Measurements from ENCODE around the gene EFNB3. TPM values are rescaled to one million over a fixed set of nuclear protein-coding genes. Genes with fewer than 3 reads are reported as not detected.

EFNB3 gene
- polyA plus RNA-seq, 1 of the 3 experiments (the other 2 are of a cell fraction), result 26.1 TPM

DNA sequence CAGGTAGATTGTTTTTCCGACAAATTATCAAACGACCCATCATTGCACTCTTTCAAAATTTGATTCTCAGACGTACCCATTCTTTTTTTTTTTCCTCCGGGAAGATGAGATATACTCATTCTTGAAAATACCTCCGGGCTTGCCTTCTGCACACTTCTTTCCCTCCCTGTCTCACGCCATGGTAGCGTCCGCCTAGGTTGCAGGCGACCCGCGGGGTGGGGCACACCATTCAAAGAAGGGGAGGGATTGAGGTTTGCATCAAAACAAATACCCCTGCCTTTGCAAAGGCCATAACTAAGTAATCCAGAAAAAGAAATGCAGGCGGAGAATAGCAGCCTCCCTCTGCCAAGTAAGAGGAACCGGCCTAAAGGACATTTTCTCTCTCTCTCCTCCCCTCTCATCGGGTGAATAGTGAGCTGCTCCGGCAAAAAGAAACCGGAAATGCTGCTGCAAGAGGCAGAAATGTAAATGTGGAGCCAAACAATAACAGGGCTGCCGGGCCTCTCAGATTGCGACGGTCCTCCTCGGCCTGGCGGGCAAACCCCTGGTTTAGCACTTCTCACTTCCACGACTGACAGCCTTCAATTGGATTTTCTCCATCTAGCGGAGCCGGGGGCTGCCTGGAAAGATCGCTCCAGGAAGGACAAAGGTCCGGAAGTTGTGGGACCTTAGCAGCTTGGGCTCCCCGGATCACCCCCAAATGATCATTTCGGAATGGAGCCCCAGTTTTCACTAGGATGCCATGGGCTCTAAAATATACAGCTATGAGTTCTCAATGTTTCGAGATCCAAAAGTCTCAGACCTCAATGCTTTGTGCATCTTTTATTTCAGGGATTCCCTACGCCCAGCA, 18.6 kb upstream of the EFNB3 start (continued):
- TF ChIP-seq USF1 (IDR thresholded peaks at IDR 0.05; ENCODE audit: borderline replicate concordance, low read depth), result no peak
- TF ChIP-seq RFX5 (IDR thresholded peaks at IDR 0.05; ENCODE audit: low read length), result no peak
- no peak for TF ChIP-seq CTCF (IDR thresholded peaks at IDR 0.05)
- TF ChIP-seq, protein P1, sequence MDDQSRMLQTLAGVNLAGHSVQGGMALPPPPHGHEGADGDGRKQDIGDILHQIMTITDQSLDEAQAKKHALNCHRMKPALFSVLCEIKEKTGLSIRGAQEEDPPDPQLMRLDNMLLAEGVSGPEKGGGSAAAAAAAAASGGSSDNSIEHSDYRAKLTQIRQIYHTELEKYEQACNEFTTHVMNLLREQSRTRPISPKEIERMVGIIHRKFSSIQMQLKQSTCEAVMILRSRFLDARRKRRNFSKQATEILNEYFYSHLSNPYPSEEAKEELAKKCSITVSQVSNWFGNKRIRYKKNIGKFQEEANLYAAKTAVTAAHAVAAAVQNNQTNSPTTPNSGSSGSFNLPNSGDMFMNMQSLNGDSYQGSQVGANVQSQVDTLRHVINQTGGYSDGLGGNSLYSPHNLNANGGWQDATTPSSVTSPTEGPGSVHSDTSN (IDR thresholded peaks at IDR 0.05), result peak; percentile 6; the same call in 1 of the 2 replicates
- TF ChIP-seq, protein P2, sequence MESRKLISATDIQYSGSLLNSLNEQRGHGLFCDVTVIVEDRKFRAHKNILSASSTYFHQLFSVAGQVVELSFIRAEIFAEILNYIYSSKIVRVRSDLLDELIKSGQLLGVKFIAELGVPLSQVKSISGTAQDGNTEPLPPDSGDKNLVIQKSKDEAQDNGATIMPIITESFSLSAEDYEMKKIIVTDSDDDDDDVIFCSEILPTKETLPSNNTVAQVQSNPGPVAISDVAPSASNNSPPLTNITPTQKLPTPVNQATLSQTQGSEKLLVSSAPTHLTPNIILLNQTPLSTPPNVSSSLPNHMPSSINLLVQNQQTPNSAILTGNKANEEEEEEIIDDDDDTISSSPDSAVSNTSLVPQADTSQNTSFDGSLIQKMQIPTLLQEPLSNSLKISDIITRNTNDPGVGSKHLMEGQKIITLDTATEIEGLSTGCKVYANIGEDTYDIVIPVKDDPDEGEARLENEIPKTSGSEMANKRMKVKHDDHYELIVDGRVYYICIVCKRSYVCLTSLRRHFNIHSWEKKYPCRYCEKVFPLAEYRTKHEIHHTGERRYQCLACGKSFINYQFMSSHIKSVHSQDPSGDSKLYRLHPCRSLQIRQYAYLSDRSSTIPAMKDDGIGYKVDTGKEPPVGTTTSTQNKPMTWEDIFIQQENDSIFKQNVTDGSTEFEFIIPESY (IDR thresholded peaks at IDR 0.05; ENCODE audit: borderline replicate concordance, low read depth), result no peak
- TF ChIP-seq MEF2A (IDR thresholded peaks at IDR 0.05; ENCODE audit: borderline replicate concordance, low read depth), result no peak
- peak; percentile 29; the same call in 1 of the 2 replicates for TF ChIP-seq SIN3A (IDR thresholded peaks at IDR 0.05; ENCODE audit: borderline replicate concordance, low read depth, low read length)
- TF ChIP-seq GABPA (IDR thresholded peaks at IDR 0.05; ENCODE audit: low read depth), result peak; percentile 70
- TF ChIP-seq TEAD4 (IDR thresholded peaks at IDR 0.05; ENCODE audit: borderline replicate concordance, insufficient read depth), result no peak
- TF ChIP-seq NRF1 (IDR thresholded peaks at IDR 0.05; ENCODE audit: low read depth, low read length), result no peak
- TF ChIP-seq RXRA (IDR thresholded peaks at IDR 0.05; ENCODE audit: borderline replicate concordance, low read depth), result no peak
- TF ChIP-seq, protein P3, sequence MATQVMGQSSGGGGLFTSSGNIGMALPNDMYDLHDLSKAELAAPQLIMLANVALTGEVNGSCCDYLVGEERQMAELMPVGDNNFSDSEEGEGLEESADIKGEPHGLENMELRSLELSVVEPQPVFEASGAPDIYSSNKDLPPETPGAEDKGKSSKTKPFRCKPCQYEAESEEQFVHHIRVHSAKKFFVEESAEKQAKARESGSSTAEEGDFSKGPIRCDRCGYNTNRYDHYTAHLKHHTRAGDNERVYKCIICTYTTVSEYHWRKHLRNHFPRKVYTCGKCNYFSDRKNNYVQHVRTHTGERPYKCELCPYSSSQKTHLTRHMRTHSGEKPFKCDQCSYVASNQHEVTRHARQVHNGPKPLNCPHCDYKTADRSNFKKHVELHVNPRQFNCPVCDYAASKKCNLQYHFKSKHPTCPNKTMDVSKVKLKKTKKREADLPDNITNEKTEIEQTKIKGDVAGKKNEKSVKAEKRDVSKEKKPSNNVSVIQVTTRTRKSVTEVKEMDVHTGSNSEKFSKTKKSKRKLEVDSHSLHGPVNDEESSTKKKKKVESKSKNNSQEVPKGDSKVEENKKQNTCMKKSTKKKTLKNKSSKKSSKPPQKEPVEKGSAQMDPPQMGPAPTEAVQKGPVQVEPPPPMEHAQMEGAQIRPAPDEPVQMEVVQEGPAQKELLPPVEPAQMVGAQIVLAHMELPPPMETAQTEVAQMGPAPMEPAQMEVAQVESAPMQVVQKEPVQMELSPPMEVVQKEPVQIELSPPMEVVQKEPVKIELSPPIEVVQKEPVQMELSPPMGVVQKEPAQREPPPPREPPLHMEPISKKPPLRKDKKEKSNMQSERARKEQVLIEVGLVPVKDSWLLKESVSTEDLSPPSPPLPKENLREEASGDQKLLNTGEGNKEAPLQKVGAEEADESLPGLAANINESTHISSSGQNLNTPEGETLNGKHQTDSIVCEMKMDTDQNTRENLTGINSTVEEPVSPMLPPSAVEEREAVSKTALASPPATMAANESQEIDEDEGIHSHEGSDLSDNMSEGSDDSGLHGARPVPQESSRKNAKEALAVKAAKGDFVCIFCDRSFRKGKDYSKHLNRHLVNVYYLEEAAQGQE (IDR thresholded peaks at IDR 0.05; ENCODE audit: low read depth, low read length), result peak; percentile 62; the same call in 1 of the 2 replicates
- no peak for TF ChIP-seq RCOR1 (IDR thresholded peaks at IDR 0.05; ENCODE audit: low read length)
- TF ChIP-seq NFIC (IDR thresholded peaks at IDR 0.05; ENCODE audit: borderline replicate concordance), result no peak

Data from SK-N-SH (cell line).